Mammary epithelial cell (primary cell): ENCODE data around the gene CBFA2T3.

Source experiments
- EZH2 ChIP-seq: IDR thresholded peaks from 2 replicates; pipeline ENCODE4 v1.6.1; 2012; ENCODE audit warnings: low read length, inconsistent platforms, borderline replicate concordance
- TF ChIP-seq, protein P1 (sequence below), 2 donors: IDR thresholded peaks in 1 of 2; conservative IDR thresholded peaks in 1 of 2; 2 replicates each; pipeline ENCODE4 v1.5.1; 2011 to 2012; ENCODE audit warnings: inconsistent platforms in 2 of 2, low read length in 2 of 2, mild to moderate bottlenecking in 2 of 2, control low read depth in 1 of 2, low read depth in 1 of 2; ENCODE audit not compliant: insufficient read depth in 1 of 2; ENCODE audit errors: extremely low read depth in 1 of 2

- TF ChIP-seq, protein P1, sequence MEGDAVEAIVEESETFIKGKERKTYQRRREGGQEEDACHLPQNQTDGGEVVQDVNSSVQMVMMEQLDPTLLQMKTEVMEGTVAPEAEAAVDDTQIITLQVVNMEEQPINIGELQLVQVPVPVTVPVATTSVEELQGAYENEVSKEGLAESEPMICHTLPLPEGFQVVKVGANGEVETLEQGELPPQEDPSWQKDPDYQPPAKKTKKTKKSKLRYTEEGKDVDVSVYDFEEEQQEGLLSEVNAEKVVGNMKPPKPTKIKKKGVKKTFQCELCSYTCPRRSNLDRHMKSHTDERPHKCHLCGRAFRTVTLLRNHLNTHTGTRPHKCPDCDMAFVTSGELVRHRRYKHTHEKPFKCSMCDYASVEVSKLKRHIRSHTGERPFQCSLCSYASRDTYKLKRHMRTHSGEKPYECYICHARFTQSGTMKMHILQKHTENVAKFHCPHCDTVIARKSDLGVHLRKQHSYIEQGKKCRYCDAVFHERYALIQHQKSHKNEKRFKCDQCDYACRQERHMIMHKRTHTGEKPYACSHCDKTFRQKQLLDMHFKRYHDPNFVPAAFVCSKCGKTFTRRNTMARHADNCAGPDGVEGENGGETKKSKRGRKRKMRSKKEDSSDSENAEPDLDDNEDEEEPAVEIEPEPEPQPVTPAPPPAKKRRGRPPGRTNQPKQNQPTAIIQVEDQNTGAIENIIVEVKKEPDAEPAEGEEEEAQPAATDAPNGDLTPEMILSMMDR (conservative IDR thresholded peaks at IDR 0.05 in 1 of 2, IDR thresholded peaks at IDR 0.05 in 1 of 2; ENCODE audit: extremely low read depth in 1 of 2, insufficient read depth in 1 of 2, low read depth in 1 of 2, low read length in 2 of 2) = no peak
- TF ChIP-seq EZH2 = no peak
Observed at GRCh38 chr16:88978608-88979346, 1.8 kb upstream of the CBFA2T3 start.
